Astrocyte (in vitro differentiated cells and primary cell): Measurements from ENCODE around the gene DUOXA1.

Experiments
- CTCF ChIP-seq: IDR thresholded peaks from 2 replicates; pipeline ENCODE4 v1.5.1; 2011; ENCODE audit warnings: low read depth, mild to moderate bottlenecking, inconsistent platforms, low read length, moderate library complexity; ENCODE audit not compliant: insufficient read depth
- EZH2 ChIP-seq: IDR thresholded peaks from 2 replicates; pipeline ENCODE4 v1.6.1; 2012; ENCODE audit warnings: mild to moderate bottlenecking, low read length, inconsistent platforms; ENCODE audit not compliant: insufficient read depth

- TF ChIP-seq CTCF (no peak), EZH2 (no peak)
These were observed 36.7 kb downstream of the DUOXA1 start for GRCh38 chr15:45093013-45093412.
